ENCODE results near the gene ST6GALNAC5. TPM values are rescaled to one million over a fixed set of nuclear protein-coding genes. Genes with fewer than 3 reads are reported as not detected.

ST6GALNAC5 gene
- total RNA-seq, 1 donor from 2014 or later: 35.9 TPM

DNA sequence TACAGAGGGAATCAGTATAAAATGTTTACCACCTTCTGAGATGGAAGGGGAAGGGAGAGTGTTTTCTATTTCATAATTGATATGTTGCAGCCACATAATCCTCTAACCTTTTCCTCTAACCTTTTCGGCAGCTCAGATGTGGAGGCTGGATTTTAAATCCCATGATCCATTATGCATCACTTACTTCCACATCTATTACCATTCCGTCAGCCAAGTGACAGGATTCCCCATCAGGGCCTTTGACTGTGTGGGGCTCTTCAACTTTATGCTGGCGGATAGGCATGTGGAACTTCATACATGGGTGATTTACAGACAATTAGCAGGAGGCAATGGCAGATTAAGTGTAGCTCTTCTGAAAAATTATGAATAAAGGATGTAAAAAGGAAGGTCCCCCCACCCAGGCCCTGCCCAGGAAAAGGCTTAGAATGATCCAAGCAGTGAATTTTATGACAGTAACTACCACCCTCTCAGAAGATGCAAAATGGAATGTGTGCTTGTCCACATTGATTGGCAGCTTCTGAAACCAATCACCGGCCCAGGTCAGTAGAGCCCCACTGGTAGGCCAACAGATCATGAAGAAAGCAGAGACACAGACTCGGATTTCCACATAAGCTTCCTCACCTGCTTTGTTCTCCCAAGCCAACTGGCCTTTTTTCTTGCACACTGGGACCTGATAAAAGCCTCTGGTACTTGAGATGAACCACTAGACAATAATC, 147.0 kb downstream of the ST6GALNAC5 start:
- no peak for DNase-seq

DNA sequence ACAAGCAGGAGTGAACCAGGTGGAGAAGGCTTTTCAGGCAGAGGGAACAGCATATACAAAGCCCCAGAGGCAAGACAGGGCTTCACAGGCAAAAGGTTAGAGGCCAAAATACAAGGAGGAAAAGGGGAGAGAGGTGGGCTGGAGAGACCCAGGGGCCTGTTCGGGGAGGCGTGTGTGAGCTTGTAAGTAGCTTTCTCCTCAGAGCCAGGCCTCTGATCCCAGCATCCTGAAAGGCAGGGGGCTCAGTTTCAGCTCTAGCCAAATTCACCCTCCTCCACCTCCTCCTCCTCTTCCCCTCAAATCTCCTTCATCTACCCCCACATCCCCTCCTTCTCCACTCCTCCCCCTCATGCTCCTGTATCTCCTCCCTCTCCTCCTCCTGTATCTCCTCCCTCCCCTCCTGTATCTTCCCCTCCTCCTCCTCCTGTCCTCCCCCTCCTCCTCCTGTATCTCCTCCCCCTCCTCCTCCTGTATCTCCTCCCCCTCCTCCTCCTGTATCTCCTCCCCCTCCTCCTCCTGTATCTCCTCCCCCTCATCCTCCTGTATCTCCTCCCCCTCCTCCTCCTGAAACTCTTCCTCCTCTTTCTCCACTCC, 148.6 kb downstream of the ST6GALNAC5 start:
- DNase-seq: no peak

DNA sequence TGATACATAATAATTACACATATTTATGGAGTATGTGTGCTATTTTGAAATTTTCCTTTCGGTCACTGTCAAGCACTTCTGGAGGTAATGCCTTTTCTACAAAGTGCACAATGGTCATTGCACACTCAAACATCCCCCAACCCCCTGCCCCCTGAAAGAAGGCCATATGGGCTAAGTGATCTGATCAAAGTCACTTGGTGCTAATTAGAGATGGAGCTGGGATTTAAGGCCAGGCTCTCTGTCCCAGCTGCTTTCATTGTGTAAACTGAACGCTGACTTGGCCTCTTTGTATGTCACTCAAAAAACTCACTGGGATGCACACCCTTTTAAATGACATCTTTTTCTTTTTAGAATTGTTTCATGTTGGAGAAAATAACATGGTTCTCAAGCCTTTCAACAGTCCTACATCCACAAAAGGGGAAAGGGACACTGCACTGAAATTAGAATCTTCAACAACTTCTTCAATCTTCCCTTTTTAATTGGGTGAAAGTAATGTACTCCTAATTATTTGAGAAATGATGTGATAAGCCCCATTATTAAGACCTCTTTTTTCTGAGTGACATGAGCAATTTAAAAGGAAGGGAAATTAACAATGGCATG, 149.2 kb downstream of the ST6GALNAC5 start:
- DNase-seq: no peak

DNA sequence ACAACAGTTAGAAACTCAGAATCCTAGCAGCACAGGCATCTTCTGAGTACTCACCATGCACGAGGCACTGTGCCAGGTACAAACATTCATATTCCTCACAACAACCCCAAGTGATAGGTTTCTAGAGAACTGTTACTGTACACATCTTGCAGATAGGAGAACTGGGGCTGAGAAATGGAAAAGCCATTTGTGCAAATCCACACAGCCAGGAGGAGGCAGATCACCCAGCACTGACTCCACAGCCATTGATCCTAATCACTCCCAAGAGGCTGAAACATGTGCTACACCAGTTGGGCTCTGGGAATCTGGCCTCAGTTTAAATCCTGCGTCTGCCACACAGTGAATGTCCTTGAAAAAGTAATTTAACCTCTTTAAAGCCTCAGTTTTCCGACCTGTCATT, 151.0 kb downstream of the ST6GALNAC5 start:
- DNase-seq: no peak

DNA sequence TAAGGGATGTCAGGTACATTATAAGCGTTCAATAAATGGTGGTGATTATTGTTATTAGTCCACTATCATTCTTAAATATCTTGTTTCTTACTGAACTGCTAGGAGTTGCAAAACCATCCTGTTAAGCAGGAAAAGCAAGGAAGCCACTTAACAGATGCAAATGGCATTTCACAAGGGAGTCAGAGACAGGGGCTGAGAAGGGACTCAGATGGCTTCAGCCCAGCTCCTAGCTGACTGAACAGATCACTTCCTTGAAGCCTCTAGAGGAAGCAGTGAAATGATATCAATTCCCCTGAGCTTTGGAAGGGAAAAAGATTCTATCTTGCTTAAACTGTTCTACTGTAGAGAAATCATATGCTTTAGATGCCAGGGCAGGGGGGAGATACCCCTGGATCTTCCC, 151.5 kb downstream of the ST6GALNAC5 start:
- no peak for DNase-seq

DNA sequence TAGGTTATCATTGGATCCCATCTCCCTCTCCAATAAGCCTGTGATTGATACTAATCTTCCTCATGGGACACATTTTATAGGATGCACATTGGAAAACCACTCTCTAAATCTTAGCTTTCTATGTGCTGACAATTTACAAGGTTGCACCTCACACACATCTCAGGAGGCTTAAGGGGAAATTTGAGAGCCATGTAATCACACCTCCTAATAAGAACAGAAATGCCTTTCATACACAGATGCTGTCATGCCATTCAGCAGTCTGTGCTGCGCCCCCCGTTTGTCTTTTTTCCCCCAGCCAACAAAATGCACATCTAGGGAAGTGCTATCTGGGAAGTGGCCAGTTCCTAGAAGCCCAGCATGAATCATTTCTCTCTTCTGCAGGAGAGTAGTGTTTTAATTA, 154.5 kb downstream of the ST6GALNAC5 start:
- no peak for DNase-seq

DNA sequence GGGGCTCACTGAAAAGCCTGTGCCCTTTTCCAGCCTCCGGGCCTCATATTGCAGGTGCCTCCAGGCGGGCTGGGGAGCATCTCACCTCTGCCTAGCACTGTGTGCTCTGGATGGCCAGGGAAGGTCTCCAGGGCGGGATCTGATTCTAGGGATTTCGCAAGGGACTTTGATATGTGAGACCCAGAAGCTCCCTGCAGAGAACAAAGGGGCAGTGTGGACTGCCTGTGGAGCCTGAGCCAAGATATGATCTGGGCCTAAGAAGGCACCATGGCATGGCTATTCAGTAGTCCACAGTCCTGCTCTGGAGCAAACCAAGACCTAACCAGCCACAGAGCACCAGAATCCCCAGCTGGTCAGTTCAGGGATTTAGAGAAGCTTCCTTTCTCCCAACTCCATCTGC, 157.2 kb downstream of the ST6GALNAC5 start:
- no peak for DNase-seq

DNA sequence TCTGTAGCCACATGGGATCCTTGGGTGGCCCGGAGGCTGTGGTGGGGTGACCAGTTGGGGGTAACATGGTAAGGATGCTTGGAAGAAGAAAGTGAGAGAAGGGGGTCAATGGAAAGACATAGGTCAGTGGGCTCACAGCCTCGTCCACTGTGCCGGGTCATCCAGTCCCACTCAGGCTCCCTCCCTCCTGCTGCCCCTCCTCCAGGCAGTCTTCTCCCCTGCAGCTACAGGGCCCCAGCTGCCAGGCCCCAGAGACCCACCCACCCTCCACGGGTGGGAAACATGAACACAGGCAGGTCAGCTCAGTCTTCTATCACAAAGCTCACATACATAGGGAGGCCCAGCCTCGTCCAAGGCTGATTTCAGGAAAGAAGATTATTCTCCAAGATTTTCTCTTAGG, 158.3 kb downstream of the ST6GALNAC5 start:
- DNase-seq: no peak

DNA sequence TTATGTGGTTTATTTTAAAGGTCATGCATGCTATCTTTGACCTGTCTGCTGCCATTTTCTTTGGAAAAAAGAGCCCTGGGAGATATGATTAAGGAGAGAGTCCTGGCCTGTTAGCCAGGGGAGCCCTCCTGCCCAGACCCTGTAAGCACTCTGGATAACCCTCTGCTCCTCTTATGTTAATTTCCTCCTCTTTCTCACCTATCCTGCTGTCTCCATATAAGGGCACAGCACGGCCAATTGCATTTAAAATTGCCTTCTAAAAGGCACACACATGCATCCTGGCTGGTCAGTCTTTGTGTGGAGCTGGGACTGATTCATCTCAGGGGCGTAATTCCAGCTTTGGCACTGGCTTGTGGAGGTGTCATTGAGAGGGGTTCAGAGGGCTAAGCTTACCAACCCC, 158.9 kb downstream of the ST6GALNAC5 start:
- no peak for DNase-seq

DNA sequence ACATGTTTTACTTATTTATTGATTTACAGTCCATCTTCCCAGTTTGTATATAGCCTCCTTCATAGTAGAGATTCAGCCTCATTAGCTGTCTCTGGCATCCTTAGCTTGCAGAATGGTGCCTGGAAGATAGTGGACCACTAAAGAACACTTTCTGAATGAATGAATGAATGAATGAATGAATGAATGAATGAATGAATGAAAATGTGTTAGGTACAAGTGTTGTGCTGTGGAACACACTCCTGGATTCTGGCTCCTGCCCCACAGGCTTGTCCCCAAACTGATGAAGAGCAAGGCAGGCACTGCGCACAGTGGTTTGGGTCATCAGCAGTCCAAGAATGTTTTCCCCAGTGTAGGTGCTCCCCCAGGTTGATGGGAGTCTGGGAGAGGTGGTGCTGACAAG, 159.4 kb downstream of the ST6GALNAC5 start:
- no peak for DNase-seq

DNA sequence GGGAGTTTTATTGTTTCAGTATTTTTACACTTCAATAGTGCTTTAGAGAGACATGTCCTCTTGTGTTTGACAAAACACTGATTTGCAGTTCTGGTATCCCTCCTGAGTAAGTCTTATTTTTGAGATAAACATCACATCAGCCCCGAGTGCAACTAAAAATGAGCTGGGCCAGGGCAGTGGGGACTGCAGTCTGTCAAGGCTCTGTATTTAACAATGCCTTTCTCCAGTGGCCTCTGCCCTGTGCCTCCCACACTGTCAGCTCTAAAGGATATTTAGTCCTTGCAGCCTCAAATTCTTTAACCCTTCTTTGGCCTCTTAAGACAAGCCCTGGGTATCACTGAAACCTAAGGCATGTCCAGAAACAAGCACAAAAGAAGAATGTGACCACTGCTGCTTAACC, 160.6 kb downstream of the ST6GALNAC5 start:
- DNase-seq: no peak

DNA sequence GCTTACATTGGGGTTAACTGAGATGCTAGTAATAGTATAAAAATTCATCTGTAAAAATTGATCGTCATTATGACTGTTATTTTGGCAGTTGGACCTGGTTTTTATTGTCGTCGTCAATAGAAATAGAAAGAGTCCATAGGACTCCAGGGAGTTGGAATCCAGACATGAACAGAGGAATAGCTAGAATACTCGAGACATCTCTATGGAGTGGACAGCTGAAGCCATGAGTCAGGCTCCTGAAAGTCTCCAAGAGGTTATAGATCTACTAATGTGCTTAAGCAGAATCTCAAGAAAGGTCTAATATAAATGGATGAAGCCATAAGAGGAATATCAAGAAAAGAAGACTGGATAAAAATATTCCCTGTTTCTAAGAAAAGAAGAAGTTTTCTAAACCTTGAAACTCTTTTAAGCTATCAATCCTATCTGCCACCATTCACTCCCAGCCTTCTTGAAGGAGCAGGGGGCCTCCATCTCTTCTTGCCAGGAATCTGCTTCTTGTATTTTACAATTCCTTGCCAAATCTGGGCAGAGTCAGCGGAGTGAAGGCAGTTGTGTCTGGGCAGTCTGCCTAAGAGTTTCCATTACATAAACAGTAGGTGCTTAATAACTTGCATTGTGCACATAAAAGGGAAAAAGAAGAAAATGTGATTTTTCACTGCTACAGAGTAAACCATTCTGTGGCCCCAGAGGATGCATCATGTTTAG, 163.3 kb downstream of the ST6GALNAC5 start:
- DNase-seq: no peak

DNA sequence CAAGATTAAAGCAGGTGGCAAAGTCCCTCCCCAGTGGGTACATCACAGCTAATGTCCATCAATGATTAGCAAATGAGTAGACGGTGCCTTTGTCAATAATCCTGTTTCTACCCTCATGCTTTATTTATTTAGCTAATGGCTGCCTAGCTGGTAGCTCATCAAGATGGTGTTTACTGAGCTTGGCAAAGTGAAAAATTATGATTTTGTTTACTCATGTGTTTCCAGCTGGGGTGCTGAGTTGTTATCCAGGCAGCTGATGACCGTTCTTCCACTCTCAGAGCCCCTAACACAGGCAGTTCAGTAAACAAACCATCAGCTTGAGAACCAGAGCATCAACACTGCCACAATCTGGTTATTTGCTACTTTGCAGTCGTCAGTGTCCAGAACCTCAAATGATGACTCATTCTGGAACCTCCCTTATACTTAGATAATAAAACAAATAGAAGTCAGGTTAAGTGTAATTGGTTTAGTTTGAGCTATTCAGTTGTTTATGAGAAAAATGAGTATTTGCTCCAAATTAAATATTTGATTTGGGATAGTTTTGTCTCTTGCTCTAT, 163.9 kb downstream of the ST6GALNAC5 start:
- no peak for DNase-seq

DNA sequence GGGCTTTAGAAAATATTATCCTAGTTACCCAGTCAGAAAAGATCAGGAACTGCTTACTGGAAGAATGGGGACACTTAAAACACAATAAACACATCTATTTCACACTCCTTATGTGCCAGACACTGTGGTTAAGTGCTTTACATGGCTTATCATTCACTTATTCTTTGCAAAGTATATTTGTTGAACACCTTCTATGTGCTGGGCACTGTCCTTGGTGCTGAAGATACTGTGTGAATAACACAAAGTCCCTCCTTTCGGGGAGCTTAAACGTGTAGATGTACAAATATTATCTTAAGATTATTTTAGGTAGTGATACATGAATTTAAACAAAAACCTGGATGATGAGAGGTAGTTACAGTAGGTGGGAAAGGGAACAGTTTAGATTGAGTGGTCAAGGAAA, 169.3 kb downstream of the ST6GALNAC5 start:
- no peak for DNase-seq

DNA sequence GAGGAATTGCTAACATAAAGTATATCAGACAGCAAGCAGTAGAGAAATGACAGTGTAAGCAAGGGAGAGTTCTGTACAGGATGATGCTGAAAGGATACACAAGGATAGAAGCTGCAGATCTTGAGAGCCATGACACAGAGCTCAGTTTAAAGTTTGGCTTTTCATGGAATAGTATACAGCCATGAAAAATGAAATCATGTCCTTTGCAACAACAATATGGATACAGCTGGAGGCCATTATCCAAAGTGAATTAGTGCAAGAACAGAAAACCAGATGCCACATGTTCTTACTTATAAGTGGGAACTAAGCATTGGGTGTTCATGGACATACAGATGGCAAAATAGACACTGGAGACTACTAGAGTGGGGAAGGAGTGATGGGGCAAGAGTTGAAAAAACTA, 169.8 kb downstream of the ST6GALNAC5 start:
- DNase-seq: no peak

DNA sequence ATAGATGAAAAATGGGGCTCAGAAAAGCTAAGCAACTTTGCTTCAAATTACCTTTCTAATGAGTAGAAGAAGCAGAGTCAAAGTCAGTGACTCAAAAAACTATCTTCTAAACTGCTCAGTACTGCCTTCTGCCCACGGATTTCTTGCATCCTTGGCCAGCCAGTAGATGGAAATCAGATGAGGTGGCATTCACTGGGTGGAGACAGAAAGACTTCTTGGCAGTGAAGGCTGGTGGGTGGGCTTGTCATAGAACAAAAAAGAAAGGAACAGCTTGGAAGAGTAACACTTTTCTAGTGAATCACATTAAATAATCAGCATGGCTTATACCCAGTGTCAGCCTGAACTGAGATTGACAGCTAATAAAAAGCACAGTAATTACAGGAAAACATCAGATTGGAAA, 170.7 kb downstream of the ST6GALNAC5 start:
- peak; percentile 5 for DNase-seq

DNA sequence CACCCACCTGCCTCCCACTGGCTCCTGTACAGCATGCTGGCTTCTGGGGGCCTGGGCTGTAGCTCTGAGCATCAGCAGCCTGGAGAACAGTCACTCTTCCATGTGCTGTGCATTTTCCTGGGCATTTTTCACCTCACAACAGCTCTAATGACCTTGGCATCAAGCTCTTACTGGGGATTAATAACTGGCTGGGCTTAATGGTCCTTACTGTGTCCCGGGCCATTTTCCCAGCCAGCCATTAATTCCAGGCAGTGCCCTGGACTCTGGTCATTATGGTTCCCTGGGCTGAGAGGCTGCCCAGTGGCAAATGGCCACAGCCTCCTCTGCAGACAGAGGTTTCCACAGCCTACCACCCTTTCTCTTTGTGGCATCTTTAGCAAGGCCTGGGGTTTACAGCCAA, 171.8 kb downstream of the ST6GALNAC5 start:
- no peak for DNase-seq

DNA sequence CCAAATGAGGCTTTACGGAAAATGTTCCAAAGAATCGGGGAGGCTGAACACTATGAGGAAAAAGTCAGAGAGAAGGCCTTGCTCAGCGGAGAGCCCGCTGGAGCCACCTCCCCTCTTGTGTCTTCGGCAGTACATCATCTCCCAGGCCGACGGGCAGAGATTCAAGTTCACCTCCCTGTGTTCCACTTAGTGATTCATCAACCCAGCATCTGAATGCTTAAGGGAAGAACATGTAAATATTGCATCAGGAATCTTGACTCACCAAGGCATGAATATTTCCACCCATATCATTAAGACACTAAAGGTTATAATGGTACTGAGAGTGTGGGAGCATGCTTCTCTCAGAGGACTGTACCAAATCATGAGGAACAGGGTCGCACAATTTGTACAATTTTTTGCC, 172.5 kb downstream of the ST6GALNAC5 start:
- DNase-seq: peak; percentile 59

DNA sequence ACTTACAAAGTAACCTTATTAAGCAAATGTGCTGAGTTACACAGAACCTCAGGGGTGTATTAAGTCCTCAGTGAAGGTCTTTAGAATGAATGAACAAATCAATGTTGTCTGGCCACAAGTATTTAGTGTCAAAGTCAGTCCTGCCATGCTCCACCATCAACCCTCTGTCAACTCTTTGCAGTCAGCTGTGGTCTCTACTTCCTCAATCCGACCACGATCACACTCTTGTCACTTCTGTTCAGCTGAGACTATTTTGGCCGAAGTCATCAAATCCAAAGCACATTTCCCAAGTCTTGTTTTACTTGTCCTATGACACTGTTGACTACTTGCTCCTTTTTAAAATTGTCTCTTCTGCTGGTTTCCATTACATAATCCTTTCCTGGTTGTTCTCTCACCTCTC, 173.5 kb downstream of the ST6GALNAC5 start:
- DNase-seq: no peak

DNA sequence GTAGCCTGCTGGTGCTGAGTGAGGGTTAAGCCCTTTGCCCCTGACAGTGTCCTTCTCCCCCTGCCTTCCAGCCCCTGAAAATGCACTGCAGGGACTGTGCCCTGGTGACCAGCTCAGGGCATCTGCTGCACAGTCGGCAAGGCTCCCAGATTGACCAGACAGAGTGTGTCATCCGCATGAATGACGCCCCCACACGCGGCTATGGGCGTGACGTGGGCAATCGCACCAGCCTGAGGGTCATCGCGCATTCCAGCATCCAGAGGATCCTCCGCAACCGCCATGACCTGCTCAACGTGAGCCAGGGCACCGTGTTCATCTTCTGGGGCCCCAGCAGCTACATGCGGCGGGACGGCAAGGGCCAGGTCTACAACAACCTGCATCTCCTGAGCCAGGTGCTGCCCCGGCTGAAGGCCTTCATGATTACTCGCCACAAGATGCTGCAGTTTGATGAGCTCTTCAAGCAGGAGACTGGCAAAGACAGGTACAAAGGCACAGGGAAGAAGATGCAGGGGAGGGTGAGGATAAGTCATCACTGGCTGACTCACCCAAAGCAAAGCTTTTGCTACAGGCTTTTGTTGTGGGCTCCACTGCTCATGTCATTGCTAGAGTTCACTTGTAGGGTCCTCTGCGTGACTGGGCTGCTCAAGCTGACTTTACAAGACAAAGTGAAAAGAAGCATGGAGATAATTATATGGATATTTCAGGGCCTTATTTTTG, 177.0 kb downstream of the ST6GALNAC5 start:
- DNase-seq: peak; percentile 3

DNA sequence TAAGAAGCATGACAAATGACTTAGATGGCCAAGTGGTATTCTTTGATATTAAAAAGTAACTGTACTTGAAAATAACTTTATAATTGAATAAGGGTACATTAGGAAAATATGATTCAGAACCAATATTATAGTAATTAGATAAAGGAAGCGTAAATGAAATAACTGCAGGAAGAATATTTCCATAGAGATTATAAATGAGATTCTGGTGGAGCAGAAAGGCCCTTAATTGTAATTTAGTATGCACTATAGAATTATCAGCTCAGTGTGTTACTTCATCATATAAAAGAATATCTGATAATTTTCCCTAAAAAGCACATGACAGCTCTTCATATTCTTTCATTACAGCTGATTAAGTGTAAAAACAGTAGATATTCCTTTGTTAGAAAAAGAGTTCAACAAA, 180.3 kb downstream of the ST6GALNAC5 start:
- DNase-seq: no peak

DNA sequence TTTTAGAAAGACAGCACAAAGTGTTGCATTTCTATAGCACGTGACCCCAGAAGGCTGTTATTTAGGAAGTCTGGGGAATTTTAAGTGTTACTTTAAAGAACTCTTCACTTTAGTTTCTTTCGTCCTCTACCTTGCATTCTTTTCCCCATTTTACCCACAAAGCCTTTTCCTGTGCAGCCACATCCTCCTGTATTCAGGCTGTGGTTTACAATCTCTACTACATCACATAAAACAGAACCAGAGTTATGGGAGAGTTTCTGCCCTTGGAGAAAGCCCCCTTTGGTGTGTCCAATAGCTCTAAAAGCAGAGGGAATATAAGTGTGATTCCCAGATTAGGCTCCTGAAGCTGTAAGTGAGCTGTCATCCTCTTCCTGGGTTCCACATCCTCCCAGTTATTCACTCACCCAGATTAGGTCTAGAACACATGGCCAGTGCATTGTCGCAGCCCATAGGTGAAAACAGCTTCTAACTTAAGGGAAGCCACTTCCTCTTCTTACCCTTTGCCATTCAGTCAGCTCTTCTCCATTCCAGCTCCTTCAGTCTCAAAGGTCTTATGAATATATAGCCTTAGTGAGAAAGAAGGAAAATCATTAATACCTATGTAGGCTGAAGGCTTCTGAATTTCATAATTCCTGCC, 180.8 kb downstream of the ST6GALNAC5 start:
- DNase-seq: no peak
